Stimulated activated CD4-positive, alpha-beta T cell treated with anti-CD3 and anti-CD28 coated beads, Interleukin-4, amount 100 ng/mL, for 48 hours (primary cell): ENCODE data around the gene FAM107A.
"Not testable (repeated sequence)": the region's sequence is repeated elsewhere in the genome, so short reads cannot be mapped to it uniquely, and the experiment has no call there.

Experiments
- DNase-seq, 2 donors: peaks; one replicate each; pipeline ENCODE4 v3.0.0-alpha.2; 2020; ENCODE audit warnings: low read depth in 2 of 2

Gene FAM107A

DNA sequence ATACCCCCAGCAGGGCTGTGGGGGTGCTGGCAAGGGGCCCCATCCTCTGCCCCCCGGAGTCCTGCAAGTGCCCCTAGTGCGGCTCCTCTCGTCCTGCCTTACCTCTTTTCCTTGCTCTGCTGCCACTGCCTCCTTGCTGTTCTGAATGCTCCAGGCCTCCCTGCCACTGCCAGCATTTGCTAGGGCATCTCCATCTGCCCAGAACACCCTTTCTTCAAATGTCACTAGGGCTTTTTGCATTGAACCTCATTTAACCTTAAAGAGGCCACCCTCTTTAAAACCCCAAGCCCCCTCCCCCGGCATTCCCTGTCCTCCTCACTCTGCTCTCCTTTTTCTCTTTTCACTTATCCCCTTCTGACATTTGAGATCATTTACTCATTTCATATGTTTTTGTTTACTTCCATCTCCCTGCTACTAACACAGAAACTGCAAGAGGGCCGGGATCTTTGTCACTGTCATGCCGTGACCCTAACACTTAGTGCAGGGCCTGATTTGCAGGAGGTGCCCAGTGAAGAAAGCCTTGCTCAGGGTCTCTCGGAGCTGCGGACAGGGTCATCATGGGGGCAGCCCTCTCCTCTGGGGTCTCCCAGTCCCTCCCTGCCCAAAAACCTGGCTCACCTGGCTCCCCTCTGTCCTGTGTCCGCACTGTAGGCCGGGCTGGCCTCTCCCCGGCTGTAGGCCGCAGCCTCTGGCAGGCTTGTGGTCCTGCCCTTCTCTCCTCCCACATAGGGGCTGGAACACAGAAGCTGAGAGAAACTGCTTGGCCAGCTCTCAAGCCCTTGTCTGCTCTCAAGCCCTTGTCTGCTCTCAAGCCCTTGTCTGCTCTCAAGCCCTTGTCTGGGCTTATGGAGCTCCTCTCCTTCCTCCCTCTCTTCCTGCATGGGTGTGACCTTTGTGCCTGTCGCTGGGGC lies 40.4 kb downstream of the FAM107A start, which contains the start of gene ACOX2:
Gene ACOX2 (minus strand): TSS at position 690 of the 911 bp plus-strand sequence. CDS start 2,084 bp downstream, outside the sequence.
- no peak for DNase-seq

GRCh38 chr3:58535531-58536500 lies 41.4 kb downstream of the FAM107A start:
- DNase-seq: no peak

DNA sequence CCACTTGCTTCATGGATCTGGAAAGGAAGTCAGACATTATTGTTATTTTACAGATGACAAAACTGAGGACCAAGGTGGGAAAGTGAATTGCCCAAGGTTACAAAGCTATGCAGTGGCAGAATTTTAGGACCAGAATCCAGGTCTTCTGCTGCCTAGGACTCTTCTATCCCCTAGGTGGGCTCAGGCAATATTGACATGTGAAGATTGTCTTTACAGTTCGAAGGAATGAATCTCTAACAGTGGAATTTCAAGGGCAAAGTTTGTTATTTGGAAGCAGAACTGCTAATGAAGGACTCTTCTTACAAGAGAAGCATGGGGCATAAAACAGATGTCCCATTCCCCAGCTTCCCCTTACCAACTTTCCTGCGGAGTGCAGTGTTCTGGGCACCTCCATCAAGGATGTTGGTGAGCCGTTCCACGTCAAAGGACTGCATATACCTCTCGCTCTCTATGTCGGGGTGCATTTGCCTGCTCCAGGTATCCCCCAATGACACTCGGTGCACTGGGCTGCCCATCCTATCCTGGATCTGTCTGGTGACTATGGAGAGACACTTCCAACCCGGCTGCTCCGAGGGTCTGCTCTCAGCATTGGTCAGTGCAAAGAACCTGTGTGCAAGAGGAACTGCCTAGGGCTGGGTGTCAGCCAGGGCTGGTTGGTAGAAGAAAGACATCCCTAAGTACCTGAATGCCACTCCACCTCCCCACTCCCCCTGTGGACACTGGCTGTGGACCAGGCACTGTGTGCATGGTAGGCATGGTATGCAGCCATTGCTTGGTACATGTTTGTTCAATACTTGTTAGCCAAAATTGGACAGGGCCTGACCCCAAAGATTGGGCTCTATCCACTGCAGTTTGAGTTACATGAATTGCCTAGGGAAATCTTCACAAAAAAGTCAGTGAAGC lies 42.3 kb downstream of the FAM107A start:
- DNase-seq: no peak

GRCh38 chr3:58532794-58533220 lies 44.4 kb downstream of the FAM107A start:
- peak; percentile 73 to 77 for DNase-seq

- no peak for DNase-seq
Measured at GRCh38 chr3:58531956-58532355, 45.2 kb downstream of the FAM107A start.

GRCh38 chr3:58531555-58531954 lies 45.6 kb downstream of the FAM107A start:
- no peak for DNase-seq

DNA sequence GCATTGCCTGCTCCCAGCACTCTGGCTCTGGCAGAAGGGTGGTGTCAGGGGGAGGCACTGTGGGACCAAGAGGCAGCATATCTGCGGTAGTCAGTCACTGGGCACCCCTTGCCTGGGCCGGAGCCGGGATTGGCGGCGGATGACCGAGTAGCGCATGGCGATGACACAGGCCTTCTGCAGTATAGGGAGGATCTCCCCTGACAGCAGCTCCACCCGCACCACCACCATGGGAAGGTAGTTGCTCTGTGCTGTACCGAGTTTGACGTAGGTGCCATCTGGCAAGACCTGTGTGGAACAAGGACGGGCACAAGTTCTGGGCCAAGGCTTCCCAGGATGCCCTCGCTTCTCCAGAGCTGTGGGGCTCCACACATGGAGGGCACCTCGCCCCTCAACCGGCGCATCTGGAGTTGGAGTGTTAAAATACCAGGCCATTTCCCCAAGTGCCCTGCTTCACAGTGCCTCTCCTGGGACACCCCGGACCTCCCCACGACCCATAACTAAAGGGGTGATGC lies 46.8 kb downstream of the FAM107A start:
- no peak for DNase-seq

DNA sequence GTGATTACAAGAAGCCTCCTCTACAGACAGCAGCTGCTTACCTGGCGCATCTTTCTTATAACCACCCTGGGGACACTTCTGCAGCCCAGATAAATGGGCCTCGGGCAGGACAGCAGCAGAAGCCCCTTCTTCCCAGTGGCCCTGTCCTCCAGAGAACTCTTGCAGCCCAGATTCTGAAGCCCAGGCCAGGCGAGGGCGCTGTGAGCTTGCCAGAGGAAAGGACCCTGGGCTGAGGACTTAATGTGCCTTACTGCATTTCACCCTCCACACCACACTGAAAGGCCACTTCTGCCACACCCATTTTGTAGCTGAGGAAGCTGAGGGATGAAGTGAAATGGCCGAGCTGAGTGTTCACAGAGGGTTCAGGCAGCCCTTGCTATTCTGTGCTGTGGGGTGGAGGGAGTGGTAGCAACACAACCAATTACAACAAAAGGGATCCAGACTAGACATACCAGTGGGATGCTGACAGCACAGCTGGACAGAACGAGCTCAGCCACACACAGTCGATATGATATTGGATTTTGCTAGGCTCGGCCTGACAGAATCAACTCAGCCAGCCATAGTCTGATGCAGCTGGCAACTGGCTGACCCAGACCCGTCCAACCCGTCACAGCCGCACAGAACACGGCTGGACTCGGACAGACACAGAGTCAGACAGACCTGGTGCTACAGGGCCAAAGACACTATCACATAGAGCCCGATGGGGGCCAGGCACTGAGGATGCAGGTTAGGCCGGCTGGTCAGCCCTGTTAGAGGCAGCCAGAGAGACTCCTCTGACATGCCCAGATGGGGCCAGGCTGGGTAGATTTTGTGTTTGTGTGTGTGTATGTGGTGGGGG lies 47.5 kb downstream of the FAM107A start:
- DNase-seq: no peak

DNA sequence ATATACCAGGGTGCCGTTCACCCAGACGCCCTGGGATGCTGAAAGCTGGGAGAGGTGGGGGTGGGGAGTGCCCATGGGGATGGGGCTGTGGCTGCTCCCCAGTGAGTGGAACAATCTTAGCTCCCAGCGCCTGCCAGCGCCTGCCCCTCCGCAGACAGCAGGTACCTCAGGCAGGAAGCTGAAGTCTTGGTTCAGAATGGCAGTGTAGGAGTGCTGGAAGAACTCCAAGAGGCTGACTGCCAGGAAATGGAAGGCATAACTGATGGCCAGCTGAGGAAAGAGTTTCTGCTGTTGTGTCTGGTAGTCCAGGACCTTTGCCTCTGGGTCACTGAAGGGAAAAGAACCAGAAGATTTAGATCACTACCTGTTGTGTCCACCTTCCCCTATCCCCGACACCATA lies 48.6 kb downstream of the FAM107A start:
- no peak for DNase-seq

DNA sequence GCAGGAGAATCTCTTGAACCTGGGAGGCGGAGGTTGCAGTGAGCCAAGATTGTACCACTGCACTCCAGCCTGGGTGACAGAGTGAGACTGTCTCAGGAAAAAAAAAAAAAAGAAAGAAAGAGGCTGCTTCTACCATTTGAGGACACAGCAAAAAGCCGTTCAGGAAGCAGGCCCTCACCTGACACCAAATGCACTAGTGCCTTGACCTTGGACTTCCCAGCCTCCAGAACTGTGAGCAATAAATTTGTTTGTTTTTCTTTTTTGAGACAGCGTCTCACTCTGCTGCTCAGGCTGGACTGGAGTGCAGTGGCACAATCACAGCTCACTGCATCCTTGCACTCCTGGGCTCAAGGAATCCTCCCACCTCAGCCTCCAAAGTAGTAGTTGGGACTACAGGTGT lies 49.8 kb downstream of the FAM107A start:
- not testable (repeated sequence) for DNase-seq

- no peak for DNase-seq
Measured at GRCh38 chr3:58526515-58526957, 50.7 kb downstream of the FAM107A start.

GRCh38 chr3:58524326-58524888 lies 52.8 kb downstream of the FAM107A start:
- no peak for DNase-seq

- no peak for DNase-seq
Measured at GRCh38 chr3:58522759-58523425, 54.3 kb downstream of the FAM107A start.

DNA sequence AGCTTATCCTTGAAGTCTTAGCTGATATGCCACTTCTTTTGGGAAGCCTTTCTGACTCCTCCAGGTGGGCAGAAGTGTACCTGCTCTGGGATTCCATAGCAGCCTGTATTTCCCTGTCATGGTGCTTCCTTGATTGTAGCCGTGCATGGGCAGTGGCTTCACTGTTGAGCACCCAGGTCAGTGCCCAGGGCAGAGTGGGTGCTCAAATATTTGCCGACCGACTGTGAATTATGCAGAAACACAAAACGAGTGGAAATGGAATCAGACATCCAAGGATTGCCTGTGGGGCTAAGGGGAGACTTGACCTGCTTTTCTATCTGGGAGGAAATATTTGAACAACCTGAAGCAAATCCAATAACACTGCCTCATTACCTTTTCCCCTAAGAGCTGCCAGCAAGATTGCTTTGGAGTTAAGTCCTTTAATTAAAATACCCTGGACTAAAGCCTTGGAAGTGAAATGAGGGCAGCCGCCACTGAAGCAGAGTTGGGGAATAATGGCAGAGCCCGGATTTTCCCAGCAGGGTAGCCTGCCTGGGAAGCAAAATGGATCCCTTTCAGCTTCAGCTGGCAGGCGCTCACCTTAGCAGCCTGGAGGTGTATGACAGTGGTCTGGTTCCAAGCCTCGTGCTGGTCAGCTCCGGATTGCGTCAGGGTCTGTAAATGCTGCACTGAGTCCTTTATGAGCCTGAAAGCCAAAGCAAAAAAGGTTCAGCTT lies 55.1 kb downstream of the FAM107A start:
- no peak for DNase-seq

GRCh38 chr3:58521336-58521670 lies 55.9 kb downstream of the FAM107A start:
- DNase-seq: no peak

- DNase-seq: no peak
Measured at GRCh38 chr3:58520403-58521335, 56.5 kb downstream of the FAM107A start.

DNA sequence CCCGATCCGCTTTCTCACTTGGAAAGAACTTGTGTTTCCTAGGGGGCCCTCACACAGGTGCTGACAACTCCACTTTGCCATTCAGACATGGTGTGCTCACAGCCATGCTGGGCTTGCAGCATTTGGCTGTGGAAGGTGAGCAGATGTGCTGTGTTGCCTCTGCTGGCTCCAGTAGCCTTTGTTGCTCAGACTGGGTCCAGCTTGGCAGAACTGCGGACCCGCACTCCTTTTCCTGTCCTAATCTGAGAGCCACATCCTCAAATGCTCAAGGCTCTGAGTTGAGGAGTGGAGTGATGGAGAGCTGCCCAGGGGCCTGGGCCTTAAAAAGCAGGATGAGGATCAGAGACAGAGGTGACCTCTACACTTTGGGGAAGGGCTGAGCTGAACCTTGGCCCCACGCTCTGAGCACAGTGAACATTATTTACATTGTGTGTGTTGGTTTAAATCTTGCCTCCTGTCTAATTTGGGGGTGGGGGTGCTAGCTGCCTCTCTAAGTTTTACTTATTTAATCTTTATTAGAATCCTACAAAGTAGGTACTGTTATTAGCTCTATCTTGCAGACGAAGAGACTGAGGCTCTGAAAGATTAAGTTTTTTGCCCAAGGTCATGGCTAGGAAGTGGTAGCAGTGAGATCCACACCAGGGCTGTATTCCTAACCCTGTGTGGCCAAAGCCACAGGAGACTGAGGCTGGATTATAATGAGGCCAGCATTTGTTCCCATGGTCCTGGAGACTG lies 57.4 kb downstream of the FAM107A start:
- no peak for DNase-seq
